OCI-LY1 (cell line): ENCODE data around the gene STAB1.

Experiments used
- EZH2 ChIP-seq: fragments of 200-600 bp; sonication (generic), shearing (Covaris generic); IDR thresholded peaks from 2 replicates; pipeline ENCODE4 v1.8.0; 2017; ENCODE audit warnings: borderline replicate concordance, mixed run types, mild to moderate bottlenecking, antibody characterized with exemption, low read length, moderate library complexity, mixed read lengths
- TF ChIP-seq, protein P1 (sequence below): fragments of 200-600 bp; sonication (generic), shearing (Covaris generic); IDR thresholded peaks from 2 replicates; pipeline ENCODE4 v1.5.1; 2017; ENCODE audit warnings: mild to moderate bottlenecking, antibody characterized with exemption, low read length, moderate library complexity, mixed read lengths

DNA sequence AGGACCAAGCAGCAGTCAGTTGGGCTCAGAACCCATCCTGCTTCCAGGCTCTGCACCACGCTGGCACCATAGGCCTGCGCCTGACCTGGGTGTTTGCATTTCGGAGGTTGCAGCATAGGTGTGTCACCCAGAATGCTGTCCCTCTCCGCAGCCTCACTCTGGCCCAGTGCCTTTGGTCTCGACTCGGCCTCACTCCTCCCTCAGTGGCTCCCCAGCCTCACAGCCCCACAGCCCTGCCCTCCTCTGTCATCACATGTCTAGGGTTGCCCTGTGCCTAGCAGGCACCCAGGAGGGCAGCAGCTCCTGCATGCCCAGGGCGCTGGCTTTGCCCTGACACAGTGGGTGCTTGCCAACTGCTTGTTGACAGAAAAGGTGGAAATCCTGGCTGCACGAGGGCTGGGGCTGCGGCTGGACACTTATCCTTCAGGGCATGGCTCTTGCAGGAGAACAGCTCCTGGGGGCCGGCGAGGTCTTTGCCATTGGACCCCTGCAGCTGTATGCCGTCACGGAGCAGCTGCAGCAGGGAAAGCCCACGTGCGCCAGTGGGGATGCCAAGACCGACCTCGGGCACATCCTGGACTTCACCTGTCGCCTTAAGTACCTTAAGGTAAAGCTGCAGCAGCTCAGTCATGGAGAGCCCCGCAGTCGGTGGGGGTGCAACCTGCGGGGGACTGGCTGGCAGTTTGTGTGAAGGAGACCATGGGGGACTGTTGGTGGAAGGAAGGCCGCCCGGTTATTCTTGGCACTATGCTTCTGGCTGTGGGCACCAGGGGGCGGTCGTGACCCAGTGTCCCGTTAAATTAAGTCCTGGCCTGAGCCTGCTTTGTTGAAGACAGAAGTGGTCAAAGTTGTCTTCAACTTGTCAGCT, 23.5 kb upstream of the STAB1 start:
- TF ChIP-seq, protein P1, sequence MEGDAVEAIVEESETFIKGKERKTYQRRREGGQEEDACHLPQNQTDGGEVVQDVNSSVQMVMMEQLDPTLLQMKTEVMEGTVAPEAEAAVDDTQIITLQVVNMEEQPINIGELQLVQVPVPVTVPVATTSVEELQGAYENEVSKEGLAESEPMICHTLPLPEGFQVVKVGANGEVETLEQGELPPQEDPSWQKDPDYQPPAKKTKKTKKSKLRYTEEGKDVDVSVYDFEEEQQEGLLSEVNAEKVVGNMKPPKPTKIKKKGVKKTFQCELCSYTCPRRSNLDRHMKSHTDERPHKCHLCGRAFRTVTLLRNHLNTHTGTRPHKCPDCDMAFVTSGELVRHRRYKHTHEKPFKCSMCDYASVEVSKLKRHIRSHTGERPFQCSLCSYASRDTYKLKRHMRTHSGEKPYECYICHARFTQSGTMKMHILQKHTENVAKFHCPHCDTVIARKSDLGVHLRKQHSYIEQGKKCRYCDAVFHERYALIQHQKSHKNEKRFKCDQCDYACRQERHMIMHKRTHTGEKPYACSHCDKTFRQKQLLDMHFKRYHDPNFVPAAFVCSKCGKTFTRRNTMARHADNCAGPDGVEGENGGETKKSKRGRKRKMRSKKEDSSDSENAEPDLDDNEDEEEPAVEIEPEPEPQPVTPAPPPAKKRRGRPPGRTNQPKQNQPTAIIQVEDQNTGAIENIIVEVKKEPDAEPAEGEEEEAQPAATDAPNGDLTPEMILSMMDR, result peak; percentile 74
- no peak for TF ChIP-seq EZH2
